A549 (cell line): ENCODE results near the gene LCAT. TPM values are rescaled to one million over a fixed set of nuclear protein-coding genes. Genes with fewer than 3 reads are reported as not detected.

Source experiments
- ATAC-seq, 2 experiments: fragments of 200-7000 bp in 1 of 2; fragments of >200 bp in 1 of 2; cut with Nextera tagmentation in 1 of 2; cut with Tn5 transposase in 1 of 2; 3 replicates each; pipeline versions ENCODE4 v1.8.0 to v1.9.1; 2018 to 2020; ENCODE audit warnings: mild to moderate bottlenecking in 1 of 2, moderate library complexity in 1 of 2
- CTCF ChIA-PET: fragments of 300-600 bp; sonication (Branson Sonifier 250); formaldehyde crosslinking; extraction: SDS; loops from one replicate; lab custom pipeline; 2021; ENCODE audit warnings: antibody characterized with exemption, inconsistent platforms; lab: Yijun Ruan, JAX
- POLR2A ChIA-PET: fragments of 350-600 bp; formaldehyde crosslinking; extraction: SDS; loops from one replicate; lab custom pipeline; 2021; ENCODE audit warnings: antibody characterized with exemption, inconsistent platforms; lab: Yijun Ruan, JAX
- DNase-seq, 2 experiments: peaks; one replicate each; pipeline versions ENCODE4 v3.0.0 to v3.0.0-alpha.2; 2011 to 2016; ENCODE audit warnings: low read depth in 1 of 2, low spot score in 1 of 2
- FAIRE-seq: peaks from 2 replicates; lab custom pipeline; 2011; peaks lifted over from hg19 to GRCh38; lab: Jason Lieb, UNC
- H3K27ac ChIP-seq, 2 experiments: fragments of >200 bp; sonication (Bioruptor Twin); formaldehyde crosslinking; 3 replicates each; pipeline ENCODE4 v1.5.1; 2016 to 2017
- H3K4me1 ChIP-seq: fragments of >200 bp; sonication (Bioruptor Twin); formaldehyde crosslinking; 3 replicates; pipeline ENCODE4 v1.6.1; 2016
- H3K4me2 ChIP-seq: fragments of >200 bp; sonication (Bioruptor Twin); formaldehyde crosslinking; 3 replicates; pipeline ENCODE4 v1.6.1; 2016
- H3K4me3 ChIP-seq: fragments of >200 bp; sonication (Bioruptor Twin); formaldehyde crosslinking; 3 replicates; pipeline ENCODE4 v1.5.1; 2016
- H3K9me3 ChIP-seq: fragments of >200 bp; sonication (Bioruptor Twin); formaldehyde crosslinking; 3 replicates; pipeline ENCODE4 v1.6.1; 2016
- BHLHE40 ChIP-seq: IDR thresholded peaks from 2 replicates; pipeline ENCODE4 v1.6.1; 2012; ENCODE audit warnings: low read depth, low read length, inconsistent platforms
- CBX8 ChIP-seq: fragments of 200-600 bp; sonication (generic); IDR thresholded peaks from 2 replicates; pipeline ENCODE4 v1.6.1; 2016
- CEBPB ChIP-seq, 2 experiments: fragments of >200 bp in 1 of 2; sonication (Bioruptor Twin) in 1 of 2; formaldehyde crosslinking in 1 of 2; IDR thresholded peaks; 2 replicates each; pipeline ENCODE4 v1.6.1; 2012 to 2016
- EHMT2 ChIP-seq: fragments of 200-600 bp; sonication (generic); IDR thresholded peaks from 2 replicates; pipeline ENCODE4 v1.6.1; 2016; ENCODE audit warnings: antibody characterized with exemption, low read depth, mild to moderate bottlenecking, moderate library complexity
- FOSB ChIP-seq: fragments of 250-450 bp; sonication (Bioruptor Pico); IDR thresholded peaks from 2 replicates; pipeline ENCODE4 v1.5.0; 2020; ENCODE audit warnings: mild to moderate bottlenecking, moderate library complexity
- FOXS1 ChIP-seq: fragments of 250-450 bp; sonication (Bioruptor Pico); IDR thresholded peaks from 2 replicates; pipeline ENCODE4 v1.5.0; 2020; ENCODE audit warnings: mild to moderate bottlenecking, moderate library complexity
- GATA3 ChIP-seq: IDR thresholded peaks from 2 replicates; pipeline ENCODE4 v1.6.1; 2012; ENCODE audit warnings: borderline replicate concordance
- HEYL ChIP-seq: fragments of 250-450 bp; sonication (Bioruptor Pico); IDR thresholded peaks from 2 replicates; pipeline ENCODE4 v1.8.0; 2021; ENCODE audit warnings: mild to moderate bottlenecking, moderate library complexity
- HMGXB4 ChIP-seq: fragments of 250-450 bp; sonication (Bioruptor Pico); IDR thresholded peaks from 2 replicates; pipeline ENCODE4 v1.5.0; 2021; ENCODE audit warnings: mild to moderate bottlenecking, moderate library complexity, borderline replicate concordance
- HOXA7 ChIP-seq: fragments of 250-450 bp; sonication (Bioruptor Pico); IDR thresholded peaks from 2 replicates; pipeline ENCODE4 v1.5.0; 2020; ENCODE audit warnings: mild to moderate bottlenecking, moderate library complexity
- HOXB5 ChIP-seq: fragments of 250-450 bp; sonication (Bioruptor Pico); IDR thresholded peaks from 2 replicates; pipeline ENCODE4 v1.5.0; 2020; ENCODE audit warnings: mild to moderate bottlenecking, moderate library complexity
- JUN ChIP-seq, 2 experiments: fragments of >200 bp; sonication (Bioruptor Twin); formaldehyde crosslinking; IDR thresholded peaks; 2 replicates in 1 of 2; 3 replicates in 1 of 2; pipeline ENCODE4 v1.6.1; 2016 to 2017
- KDM5A ChIP-seq: fragments of 200-600 bp; sonication (generic); IDR thresholded peaks from 2 replicates; pipeline ENCODE4 v1.6.1; 2016; ENCODE audit warnings: antibody characterized with exemption, mild to moderate bottlenecking
- NPAS2 ChIP-seq: fragments of 250-450 bp; sonication (Bioruptor Pico); IDR thresholded peaks from 2 replicates; pipeline ENCODE4 v1.8.0; 2022; ENCODE audit warnings: mild to moderate bottlenecking, moderate library complexity, borderline replicate concordance
- PHF8 ChIP-seq: fragments of 200-600 bp; sonication (generic); IDR thresholded peaks from 2 replicates; pipeline ENCODE4 v1.6.1; 2016; ENCODE audit warnings: low read depth, mild to moderate bottlenecking, antibody characterized with exemption, moderate library complexity, borderline replicate concordance
- POLR2AphosphoS2 ChIP-seq: conservative IDR thresholded peaks from 2 replicates; pipeline ENCODE4 v1.6.1; 2012; ENCODE audit warnings: low read length, improper control_type of control experiment, inconsistent platforms
- RARB ChIP-seq: fragments of 250-450 bp; sonication (Bioruptor Pico); IDR thresholded peaks from 2 replicates; pipeline ENCODE4 v1.8.0; 2021; ENCODE audit warnings: mild to moderate bottlenecking, moderate library complexity
- TFCP2L1 ChIP-seq: fragments of 250-450 bp; sonication (Bioruptor Pico); IDR thresholded peaks from 2 replicates; pipeline ENCODE4 v1.5.0; 2021; ENCODE audit warnings: mild to moderate bottlenecking
- USF2 ChIP-seq: fragments of 450-650 bp; IDR thresholded peaks from 2 replicates; pipeline ENCODE4 v1.6.1; 2014; ENCODE audit warnings: antibody characterized with exemption
- WGBS: methylation state at CpG from one replicate; pipeline ENCODE4 v1.1.6; 2017; ENCODE audit errors: missing lambda C conversion rate; 5-methylcytosine and 5-hydroxymethylcytosine counted together
- polyA plus RNA-seq, 4 experiments: library from polyadenylated mRNA; depleted of rRNA in 3 of 4; stranded (reverse); fragments of >200 nt; fragmentation: RNase III in 1 of 4; extraction: RNeasy Plus Mini Kit Qiagen cat#74134 plus additional on column Dnase treatment in 1 of 4; gene quantifications; 2 replicates in 3 of 4; 3 replicates in 1 of 4; pipeline ENCODE4 v1.2.3, GENCODE V29; 2011 to 2017
- TF ChIP-seq, protein P1 (sequence below): fragments of 200-600 bp; sonication (generic); IDR thresholded peaks from 2 replicates; pipeline ENCODE4 v1.6.1; 2016; ENCODE audit warnings: antibody characterized with exemption, mild to moderate bottlenecking, moderate library complexity
- TF ChIP-seq, protein P2 (sequence below): fragments of >200 bp; sonication (Bioruptor Twin); formaldehyde crosslinking; IDR thresholded peaks from 3 replicates; pipeline ENCODE4 v1.6.1; 2016

Gene LCAT
- polyA plus RNA-seq, 2 of the 4 experiments (the other 2 are of a cell fraction) = 1.7 to 8.4 TPM

- no peak for TF ChIP-seq RARB (CRISPR knock-in tag)
- no peak for TF ChIP-seq FOXS1
- no peak for TF ChIP-seq POLR2AphosphoS2
These were observed 13.2 kb downstream of the LCAT start (continued) for GRCh38 chr16:67930678-67931211.

- Histone ChIP-seq H3K9me3 (no peaks in the 10 kb centered on the region), H3K4me1 (peaks cover 9% of the 10 kb centered on the region; the same call in 1 of the 3 replicates), H3K4me2 (no peak overlapping the region), H3K4me3 (no peak overlapping the region), H3K27ac (no peak overlapping the region)
- ChIA-PET POLR2A (no interaction called here), CTCF (interaction anchor here (1.0 to 22.2 kb wide), 6 partner anchors 11 to 258 kb away, joined by 3 to 370 read pairs (median 8); partner anchors contain the start of genes EDC4 and NRN1L)
- WGBS = 91% methylated on average over 13 of the region's 14 CpGs
- no peak for TF ChIP-seq TFCP2L1 (CRISPR knock-in tag)
- TF ChIP-seq CEBPB (IDR thresholded peaks at IDR 0.05) = no peak
- no peak for TF ChIP-seq POLR2AphosphoS2
- TF ChIP-seq GATA3 = no peak
- TF ChIP-seq HOXA7 (CRISPR knock-in tag) = no peak
- TF ChIP-seq HMGXB4 (CRISPR knock-in tag) = no peak
- TF ChIP-seq USF2 = no peak
- TF ChIP-seq FOSB (CRISPR knock-in tag) = no peak
- no peak for TF ChIP-seq BHLHE40
- no peak for TF ChIP-seq JUN (IDR thresholded peaks at IDR 0.05)
- no peak for TF ChIP-seq HEYL (CRISPR knock-in tag)
- TF ChIP-seq NPAS2 = no peak
- TF ChIP-seq, protein P1, sequence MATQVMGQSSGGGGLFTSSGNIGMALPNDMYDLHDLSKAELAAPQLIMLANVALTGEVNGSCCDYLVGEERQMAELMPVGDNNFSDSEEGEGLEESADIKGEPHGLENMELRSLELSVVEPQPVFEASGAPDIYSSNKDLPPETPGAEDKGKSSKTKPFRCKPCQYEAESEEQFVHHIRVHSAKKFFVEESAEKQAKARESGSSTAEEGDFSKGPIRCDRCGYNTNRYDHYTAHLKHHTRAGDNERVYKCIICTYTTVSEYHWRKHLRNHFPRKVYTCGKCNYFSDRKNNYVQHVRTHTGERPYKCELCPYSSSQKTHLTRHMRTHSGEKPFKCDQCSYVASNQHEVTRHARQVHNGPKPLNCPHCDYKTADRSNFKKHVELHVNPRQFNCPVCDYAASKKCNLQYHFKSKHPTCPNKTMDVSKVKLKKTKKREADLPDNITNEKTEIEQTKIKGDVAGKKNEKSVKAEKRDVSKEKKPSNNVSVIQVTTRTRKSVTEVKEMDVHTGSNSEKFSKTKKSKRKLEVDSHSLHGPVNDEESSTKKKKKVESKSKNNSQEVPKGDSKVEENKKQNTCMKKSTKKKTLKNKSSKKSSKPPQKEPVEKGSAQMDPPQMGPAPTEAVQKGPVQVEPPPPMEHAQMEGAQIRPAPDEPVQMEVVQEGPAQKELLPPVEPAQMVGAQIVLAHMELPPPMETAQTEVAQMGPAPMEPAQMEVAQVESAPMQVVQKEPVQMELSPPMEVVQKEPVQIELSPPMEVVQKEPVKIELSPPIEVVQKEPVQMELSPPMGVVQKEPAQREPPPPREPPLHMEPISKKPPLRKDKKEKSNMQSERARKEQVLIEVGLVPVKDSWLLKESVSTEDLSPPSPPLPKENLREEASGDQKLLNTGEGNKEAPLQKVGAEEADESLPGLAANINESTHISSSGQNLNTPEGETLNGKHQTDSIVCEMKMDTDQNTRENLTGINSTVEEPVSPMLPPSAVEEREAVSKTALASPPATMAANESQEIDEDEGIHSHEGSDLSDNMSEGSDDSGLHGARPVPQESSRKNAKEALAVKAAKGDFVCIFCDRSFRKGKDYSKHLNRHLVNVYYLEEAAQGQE = no peak
- TF ChIP-seq PHF8 = no peak
- DNase-seq = no peak
- no peak for ATAC-seq
- no peak for FAIRE-seq
These were observed 13.7 kb downstream of the LCAT start for GRCh38 chr16:67930191-67930590.

DNA sequence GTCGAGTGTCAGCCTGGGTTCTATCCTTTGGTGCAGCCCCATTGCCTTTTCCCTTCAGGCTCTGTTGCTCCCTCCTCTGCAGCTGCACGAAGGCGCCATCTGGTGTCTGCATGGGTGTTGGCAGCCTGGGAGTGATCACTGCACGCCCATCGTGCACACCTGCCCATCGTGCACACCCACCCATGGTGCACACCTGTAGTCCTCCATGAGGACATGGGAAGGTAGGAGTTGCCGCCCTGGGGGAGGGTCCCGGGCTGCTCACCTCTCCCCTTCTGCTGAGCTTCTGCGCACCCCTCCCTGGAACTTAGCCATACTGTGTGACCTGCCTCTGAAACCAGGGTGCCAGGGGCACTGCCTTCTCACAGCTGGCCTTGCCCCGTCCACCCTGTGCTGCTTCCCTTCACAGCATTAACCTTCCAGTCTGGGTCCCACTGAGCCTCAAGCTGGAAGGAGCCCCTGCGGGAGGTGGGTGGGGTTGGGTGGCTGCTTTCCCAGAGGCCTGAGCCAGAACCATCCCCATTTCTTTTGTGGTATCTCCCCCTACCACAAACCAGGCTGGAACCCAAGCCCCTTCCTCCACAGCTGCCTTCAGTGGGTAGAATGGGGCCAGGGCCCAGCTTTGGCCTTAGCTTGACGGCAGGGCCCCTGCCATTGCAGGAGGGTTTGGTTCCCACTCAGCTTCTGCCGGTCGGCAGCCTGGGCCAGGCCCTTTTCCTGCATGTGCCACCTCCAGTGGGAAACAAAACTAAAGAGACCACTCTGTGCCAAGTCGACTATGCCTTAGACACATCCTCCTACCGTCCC lies 15.2 kb downstream of the LCAT start:
- Histone ChIP-seq H3K4me1 (no peaks in the 10 kb centered on the region), H3K9me3 (no peaks in the 10 kb centered on the region), H3K27ac (no peak overlapping the region), H3K4me3 (no peak overlapping the region), H3K4me2 (no peak overlapping the region)
- DNase-seq = peak; percentile 66 to 91
- 36% methylated on average over 16 of the region's 16 CpGs for WGBS
- POLR2A ChIA-PET = no interaction called here
- FAIRE-seq = no peak
- CTCF ChIA-PET = interaction anchor here (0.6 to 22.2 kb wide), 37 partner anchors 8 to 438 kb away, joined by 3 to 370 read pairs (median 5); partner anchors contain the start of genes EDC4, LCAT, NRN1L and PSKH1
- peak; percentile 70 to 88 for ATAC-seq
- TF ChIP-seq JUN (IDR thresholded peaks at IDR 0.05) = peak in 1 of 2 experiments; percentile 36; a peak in 1 of 5 replicates
- TF ChIP-seq HOXB5 (CRISPR knock-in tag) = 0 out of 2 replicates have a peak, but pooled peaks have one; percentile 14
- TF ChIP-seq KDM5A = no peak
- TF ChIP-seq, protein P2, sequence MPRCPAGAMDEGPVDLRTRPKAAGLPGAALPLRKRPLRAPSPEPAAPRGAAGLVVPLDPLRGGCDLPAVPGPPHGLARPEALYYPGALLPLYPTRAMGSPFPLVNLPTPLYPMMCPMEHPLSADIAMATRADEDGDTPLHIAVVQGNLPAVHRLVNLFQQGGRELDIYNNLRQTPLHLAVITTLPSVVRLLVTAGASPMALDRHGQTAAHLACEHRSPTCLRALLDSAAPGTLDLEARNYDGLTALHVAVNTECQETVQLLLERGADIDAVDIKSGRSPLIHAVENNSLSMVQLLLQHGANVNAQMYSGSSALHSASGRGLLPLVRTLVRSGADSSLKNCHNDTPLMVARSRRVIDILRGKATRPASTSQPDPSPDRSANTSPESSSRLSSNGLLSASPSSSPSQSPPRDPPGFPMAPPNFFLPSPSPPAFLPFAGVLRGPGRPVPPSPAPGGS = no peak
- TF ChIP-seq CBX8 = no peak
- TF ChIP-seq EHMT2 = no peak
- TF ChIP-seq, protein P1 = no peak
